Measurements from ENCODE around the gene GADD45A. TPM values are rescaled to one million over a fixed set of nuclear protein-coding genes. Genes with fewer than 3 reads are reported as not detected.

The GADD45A gene
- total and polyA plus RNA-seq, 9 of the 15 experiments (the other 6 are each of a cell fraction or from before 2014, with no cell fraction given) = 21.3 to 156 (median 62.1) TPM

DNA sequence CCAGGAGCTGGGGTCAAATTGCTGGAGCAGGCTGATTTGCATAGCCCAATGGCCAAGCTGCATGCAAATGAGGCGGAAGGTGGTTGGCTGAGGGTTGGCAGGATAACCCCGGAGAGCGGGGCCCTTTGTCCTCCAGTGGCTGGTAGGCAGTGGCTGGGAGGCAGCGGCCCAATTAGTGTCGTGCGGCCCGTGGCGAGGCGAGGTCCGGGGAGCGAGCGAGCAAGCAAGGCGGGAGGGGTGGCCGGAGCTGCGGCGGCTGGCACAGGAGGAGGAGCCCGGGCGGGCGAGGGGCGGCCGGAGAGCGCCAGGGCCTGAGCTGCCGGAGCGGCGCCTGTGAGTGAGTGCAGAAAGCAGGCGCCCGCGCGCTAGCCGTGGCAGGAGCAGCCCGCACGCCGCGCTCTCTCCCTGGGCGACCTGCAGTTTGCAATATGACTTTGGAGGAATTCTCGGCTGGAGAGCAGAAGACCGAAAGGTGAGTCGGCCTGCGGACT is at the start of gene GADD45A (continued):
- TF ChIP-seq, protein P1, sequence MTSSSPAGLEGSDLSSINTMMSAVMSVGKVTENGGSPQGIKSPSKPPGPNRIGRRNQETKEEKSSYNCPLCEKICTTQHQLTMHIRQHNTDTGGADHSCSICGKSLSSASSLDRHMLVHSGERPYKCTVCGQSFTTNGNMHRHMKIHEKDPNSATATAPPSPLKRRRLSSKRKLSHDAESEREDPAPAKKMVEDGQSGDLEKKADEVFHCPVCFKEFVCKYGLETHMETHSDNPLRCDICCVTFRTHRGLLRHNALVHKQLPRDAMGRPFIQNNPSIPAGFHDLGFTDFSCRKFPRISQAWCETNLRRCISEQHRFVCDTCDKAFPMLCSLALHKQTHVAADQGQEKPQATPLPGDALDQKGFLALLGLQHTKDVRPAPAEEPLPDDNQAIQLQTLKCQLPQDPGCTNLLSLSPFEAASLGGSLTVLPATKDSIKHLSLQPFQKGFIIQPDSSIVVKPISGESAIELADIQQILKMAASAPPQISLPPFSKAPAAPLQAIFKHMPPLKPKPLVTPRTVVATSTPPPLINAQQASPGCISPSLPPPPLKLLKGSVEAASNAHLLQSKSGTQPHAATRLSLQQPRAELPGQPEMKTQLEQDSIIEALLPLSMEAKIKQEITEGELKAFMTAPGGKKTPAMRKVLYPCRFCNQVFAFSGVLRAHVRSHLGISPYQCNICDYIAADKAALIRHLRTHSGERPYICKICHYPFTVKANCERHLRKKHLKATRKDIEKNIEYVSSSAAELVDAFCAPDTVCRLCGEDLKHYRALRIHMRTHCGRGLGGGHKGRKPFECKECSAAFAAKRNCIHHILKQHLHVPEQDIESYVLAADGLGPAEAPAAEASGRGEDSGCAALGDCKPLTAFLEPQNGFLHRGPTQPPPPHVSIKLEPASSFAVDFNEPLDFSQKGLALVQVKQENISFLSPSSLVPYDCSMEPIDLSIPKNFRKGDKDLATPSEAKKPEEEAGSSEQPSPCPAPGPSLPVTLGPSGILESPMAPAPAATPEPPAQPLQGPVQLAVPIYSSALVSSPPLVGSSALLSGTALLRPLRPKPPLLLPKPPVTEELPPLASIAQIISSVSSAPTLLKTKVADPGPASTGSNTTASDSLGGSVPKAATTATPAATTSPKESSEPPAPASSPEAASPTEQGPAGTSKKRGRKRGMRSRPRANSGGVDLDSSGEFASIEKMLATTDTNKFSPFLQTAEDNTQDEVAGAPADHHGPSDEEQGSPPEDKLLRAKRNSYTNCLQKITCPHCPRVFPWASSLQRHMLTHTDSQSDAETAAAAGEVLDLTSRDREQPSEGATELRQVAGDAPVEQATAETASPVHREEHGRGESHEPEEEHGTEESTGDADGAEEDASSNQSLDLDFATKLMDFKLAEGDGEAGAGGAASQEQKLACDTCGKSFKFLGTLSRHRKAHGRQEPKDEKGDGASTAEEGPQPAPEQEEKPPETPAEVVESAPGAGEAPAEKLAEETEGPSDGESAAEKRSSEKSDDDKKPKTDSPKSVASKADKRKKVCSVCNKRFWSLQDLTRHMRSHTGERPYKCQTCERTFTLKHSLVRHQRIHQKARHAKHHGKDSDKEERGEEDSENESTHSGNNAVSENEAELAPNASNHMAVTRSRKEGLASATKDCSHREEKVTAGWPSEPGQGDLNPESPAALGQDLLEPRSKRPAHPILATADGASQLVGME (CRISPR knock-in tag; IDR thresholded peaks at IDR 0.05) = no peak; the same call in 1 of the 2 replicates
- TF ChIP-seq PRPF4 (IDR thresholded peaks at IDR 0.05; ENCODE audit: insufficient read depth, low read depth, low read length, poor library complexity, severe bottlenecking) = peak; percentile 86
- TF ChIP-seq NFRKB (IDR thresholded peaks at IDR 0.05; ENCODE audit: low read depth) = no peak
- peak; percentile 17; the same call in 1 of the 2 replicates for TF ChIP-seq ZFPM2 (CRISPR knock-in tag; IDR thresholded peaks at IDR 0.05)
- TF ChIP-seq ZNF79 (CRISPR knock-in tag; IDR thresholded peaks at IDR 0.05; ENCODE audit: low read depth) = no peak
- peak; percentile 80 for TF ChIP-seq CXXC5 (CRISPR knock-in tag; IDR thresholded peaks at IDR 0.05)
- no peak for TF ChIP-seq MEIS2 (IDR thresholded peaks at IDR 0.05; ENCODE audit: partially characterized antibody)
- no peak for TF ChIP-seq NR2C1 (IDR thresholded peaks at IDR 0.05)
- 0 out of 2 replicates have a peak, but pooled peaks have one; percentile 26 for TF ChIP-seq NR2C1 (tag; IDR thresholded peaks at IDR 0.05)
- peak; percentile 93 for TF ChIP-seq HMGN3 (IDR thresholded peaks at IDR 0.05; ENCODE audit: borderline replicate concordance, extremely low read depth, insufficient read length, low read depth, low read length)
- no peak for TF ChIP-seq DNMT1 (IDR thresholded peaks at IDR 0.05)
- no peak for TF ChIP-seq SIX5 (IDR thresholded peaks at IDR 0.05; ENCODE audit: borderline replicate concordance in 1 of 2, insufficient read depth in 1 of 2, low read depth in 1 of 2, low read length in 2 of 2)
- TF ChIP-seq, protein P2, sequence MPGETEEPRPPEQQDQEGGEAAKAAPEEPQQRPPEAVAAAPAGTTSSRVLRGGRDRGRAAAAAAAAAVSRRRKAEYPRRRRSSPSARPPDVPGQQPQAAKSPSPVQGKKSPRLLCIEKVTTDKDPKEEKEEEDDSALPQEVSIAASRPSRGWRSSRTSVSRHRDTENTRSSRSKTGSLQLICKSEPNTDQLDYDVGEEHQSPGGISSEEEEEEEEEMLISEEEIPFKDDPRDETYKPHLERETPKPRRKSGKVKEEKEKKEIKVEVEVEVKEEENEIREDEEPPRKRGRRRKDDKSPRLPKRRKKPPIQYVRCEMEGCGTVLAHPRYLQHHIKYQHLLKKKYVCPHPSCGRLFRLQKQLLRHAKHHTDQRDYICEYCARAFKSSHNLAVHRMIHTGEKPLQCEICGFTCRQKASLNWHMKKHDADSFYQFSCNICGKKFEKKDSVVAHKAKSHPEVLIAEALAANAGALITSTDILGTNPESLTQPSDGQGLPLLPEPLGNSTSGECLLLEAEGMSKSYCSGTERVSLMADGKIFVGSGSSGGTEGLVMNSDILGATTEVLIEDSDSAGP (CRISPR knock-in tag; IDR thresholded peaks at IDR 0.05) = no peak
- TF ChIP-seq MAFF (IDR thresholded peaks at IDR 0.05; ENCODE audit: low read length) = no peak
- 0 out of 2 replicates have a peak, but pooled peaks have one; percentile 21 for TF ChIP-seq TARDBP (IDR thresholded peaks at IDR 0.05)
- TF ChIP-seq, protein P3, sequence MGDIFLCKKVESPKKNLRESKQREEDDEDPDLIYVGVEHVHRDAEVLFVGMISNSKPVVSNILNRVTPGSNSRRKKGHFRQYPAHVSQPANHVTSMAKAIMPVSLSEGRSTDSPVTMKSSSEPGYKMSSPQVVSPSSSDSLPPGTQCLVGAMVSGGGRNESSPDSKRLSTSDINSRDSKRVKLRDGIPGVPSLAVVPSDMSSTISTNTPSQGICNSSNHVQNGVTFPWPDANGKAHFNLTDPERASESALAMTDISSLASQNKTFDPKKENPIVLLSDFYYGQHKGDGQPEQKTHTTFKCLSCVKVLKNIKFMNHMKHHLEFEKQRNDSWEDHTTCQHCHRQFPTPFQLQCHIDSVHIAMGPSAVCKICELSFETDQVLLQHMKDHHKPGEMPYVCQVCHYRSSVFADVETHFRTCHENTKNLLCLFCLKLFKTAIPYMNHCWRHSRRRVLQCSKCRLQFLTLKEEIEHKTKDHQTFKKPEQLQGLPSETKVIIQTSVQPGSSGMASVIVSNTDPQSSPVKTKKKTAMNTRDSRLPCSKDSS (IDR thresholded peaks at IDR 0.05; ENCODE audit: low read depth, partially characterized antibody) = no peak
- peak; percentile 95 for TF ChIP-seq XRCC5 (IDR thresholded peaks at IDR 0.05; ENCODE audit: low read depth, low read length)
- 0 out of 2 replicates have a peak, but pooled peaks have one; percentile 52 for TF ChIP-seq NR2C2 (CRISPR knock-in tag; IDR thresholded peaks at IDR 0.05)
- TF ChIP-seq NR2C2 (tag; IDR thresholded peaks at IDR 0.05) = peak; percentile 66
